ENCODE measurements around the gene GNAI3.

GRCh38 chr1:109635862-109636200, 87.4 kb downstream of the GNAI3 start:
- TF ChIP-seq, protein P1, sequence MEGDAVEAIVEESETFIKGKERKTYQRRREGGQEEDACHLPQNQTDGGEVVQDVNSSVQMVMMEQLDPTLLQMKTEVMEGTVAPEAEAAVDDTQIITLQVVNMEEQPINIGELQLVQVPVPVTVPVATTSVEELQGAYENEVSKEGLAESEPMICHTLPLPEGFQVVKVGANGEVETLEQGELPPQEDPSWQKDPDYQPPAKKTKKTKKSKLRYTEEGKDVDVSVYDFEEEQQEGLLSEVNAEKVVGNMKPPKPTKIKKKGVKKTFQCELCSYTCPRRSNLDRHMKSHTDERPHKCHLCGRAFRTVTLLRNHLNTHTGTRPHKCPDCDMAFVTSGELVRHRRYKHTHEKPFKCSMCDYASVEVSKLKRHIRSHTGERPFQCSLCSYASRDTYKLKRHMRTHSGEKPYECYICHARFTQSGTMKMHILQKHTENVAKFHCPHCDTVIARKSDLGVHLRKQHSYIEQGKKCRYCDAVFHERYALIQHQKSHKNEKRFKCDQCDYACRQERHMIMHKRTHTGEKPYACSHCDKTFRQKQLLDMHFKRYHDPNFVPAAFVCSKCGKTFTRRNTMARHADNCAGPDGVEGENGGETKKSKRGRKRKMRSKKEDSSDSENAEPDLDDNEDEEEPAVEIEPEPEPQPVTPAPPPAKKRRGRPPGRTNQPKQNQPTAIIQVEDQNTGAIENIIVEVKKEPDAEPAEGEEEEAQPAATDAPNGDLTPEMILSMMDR (IDR thresholded peaks at IDR 0.05) = no peak
- TF ChIP-seq POLR2A (IDR thresholded peaks at IDR 0.05; ENCODE audit: low read depth) (no peak), EP300 (IDR thresholded peaks at IDR 0.05) (no peak), POLR2AphosphoS5 (IDR thresholded peaks at IDR 0.05) (no peak)

All from esophagus muscularis mucosa (tissue), 4 donors.